HepG2 (cell line): ENCODE measurements around the gene DCDC2. TPM values are rescaled to one million over a fixed set of nuclear protein-coding genes. Genes with fewer than 3 reads are reported as not detected.
A peak's percentile ranks its signal among the peaks of the same experiment; 100 is the strongest.

ENCODE experiments used
- CEBPG ChIP-seq: IDR thresholded peaks from 2 replicates; pipeline ENCODE4 v1.6.1; 2016
- FOXA3 ChIP-seq: IDR thresholded peaks from 2 replicates; pipeline ENCODE4 v1.6.1; 2016; ENCODE audit warnings: missing genetic modification reagents, missing compliant biosample characterization
- GLI4 ChIP-seq: sonication (generic); formaldehyde crosslinking; IDR thresholded peaks from 2 replicates; pipeline ENCODE4 v1.5.1; 2020; ENCODE audit warnings: missing genetic modification reagents, mild to moderate bottlenecking, moderate library complexity, borderline replicate concordance
- HMGA1 ChIP-seq: sonication (generic); formaldehyde crosslinking; conservative IDR thresholded peaks from 2 replicates; pipeline ENCODE4 v1.4.0; 2020; ENCODE audit warnings: missing genetic modification reagents
- KAT8 ChIP-seq: IDR thresholded peaks from 2 replicates; pipeline ENCODE4 v1.6.1; 2016; ENCODE audit warnings: missing genetic modification reagents, missing compliant biosample characterization
- MED1 ChIP-seq: sonication (generic); formaldehyde crosslinking; IDR thresholded peaks from 2 replicates; pipeline ENCODE4 v1.4.0; 2020; ENCODE audit warnings: missing genetic modification reagents
- MTF1 ChIP-seq: sonication (generic); formaldehyde crosslinking; IDR thresholded peaks from 2 replicates; pipeline ENCODE4 v1.5.0; 2020; ENCODE audit warnings: missing genetic modification reagents
- NCOA2 ChIP-seq: sonication (generic); formaldehyde crosslinking; IDR thresholded peaks from 2 replicates; pipeline ENCODE4 v1.8.0; 2022; ENCODE audit warnings: inconsistent platforms
- RAD21 ChIP-seq: fragments of 450-650 bp; formaldehyde crosslinking; IDR thresholded peaks from 2 replicates; pipeline ENCODE4 v1.5.0; 2020; ENCODE audit warnings: mild to moderate bottlenecking
- SMAD1 ChIP-seq: sonication (generic); formaldehyde crosslinking; IDR thresholded peaks from 2 replicates; pipeline ENCODE4 v1.4.0; 2020; ENCODE audit warnings: missing genetic modification reagents, low read depth, mild to moderate bottlenecking, borderline replicate concordance
- SMC3 ChIP-seq: IDR thresholded peaks from 2 replicates; pipeline ENCODE4 v1.6.1; 2011; ENCODE audit warnings: low read length, improper control_type of control experiment
- SRSF1 ChIP-seq: fragments of 200-400 bp; formaldehyde crosslinking; optimal IDR thresholded peaks from 2 replicates; pipeline ENCODE3; 2017; ENCODE audit warnings: mild to moderate bottlenecking, low read depth, low read length, moderate library complexity
- TEAD3 ChIP-seq: optimal IDR thresholded peaks from 2 replicates; pipeline ENCODE3; 2016; ENCODE audit warnings: borderline replicate concordance
- polyA plus RNA-seq, 8 experiments: library from polyadenylated mRNA; depleted of rRNA in 3 of 8; stranded (reverse) in 7 of 8; unstranded in 1 of 8; fragments of >200 nt; fragmentation: Illumina TruSeq in 4 of 8; extraction: Trizol in 4 of 8; gene quantifications; 2 replicates each; pipeline versions ENCODE4 v1.2.1 to v1.2.3, GENCODE V29; 2011 to 2016; ENCODE audit warnings: low read depth in 4 of 8, missing spikeins in 1 of 8, mixed read lengths in 1 of 8; ENCODE audit not compliant: insufficient read depth in 1 of 8
- total RNA-seq, 5 experiments: library from RNA; depleted of rRNA; stranded (reverse); fragments of >200 nt; fragmentation: Illumina TruSeq; extraction: Trizol; gene quantifications; 2 replicates each; pipeline ENCODE4 v1.2.3, GENCODE V29; 2016; ENCODE audit warnings: low read depth in 1 of 5
- TF ChIP-seq, protein P1 (sequence below): sonication (generic); formaldehyde crosslinking; IDR thresholded peaks from 2 replicates; pipeline ENCODE4 v1.4.0; 2020; ENCODE audit warnings: missing genetic modification reagents
- TF ChIP-seq, protein P2 (sequence below): sonication (generic); formaldehyde crosslinking; IDR thresholded peaks from 2 replicates; pipeline ENCODE4 v1.5.0; 2020; ENCODE audit warnings: mild to moderate bottlenecking, missing genetic modification reagents, moderate library complexity
- TF ChIP-seq, protein P3 (sequence below): sonication (generic); formaldehyde crosslinking; IDR thresholded peaks from 2 replicates; pipeline ENCODE4 v1.8.1; 2023; ENCODE audit warnings: mild to moderate bottlenecking, missing genetic modification reagents
- TF ChIP-seq, protein P4 (sequence below): sonication (generic); formaldehyde crosslinking; IDR thresholded peaks from 2 replicates; pipeline ENCODE4 v1.5.1; 2020; ENCODE audit warnings: missing genetic modification reagents, mild to moderate bottlenecking, borderline replicate concordance
- TF ChIP-seq, protein P5 (sequence below): sonication (generic); formaldehyde crosslinking; IDR thresholded peaks from 2 replicates; pipeline ENCODE4 v1.8.1; 2023; ENCODE audit warnings: mild to moderate bottlenecking, missing genetic modification reagents
- TF ChIP-seq, protein P6 (sequence below): sonication (generic); formaldehyde crosslinking; IDR thresholded peaks from 2 replicates; pipeline ENCODE4 v1.4.0; 2020; ENCODE audit warnings: missing genetic modification reagents, borderline replicate concordance
- TF ChIP-seq, protein P7 (sequence below): sonication (generic); formaldehyde crosslinking; IDR thresholded peaks from 2 replicates; pipeline ENCODE4 v1.4.0; 2020; ENCODE audit warnings: mild to moderate bottlenecking, missing genetic modification reagents

Gene DCDC2
- total and polyA plus RNA-seq, 2 of the 13 experiments (the other 11 are each of a cell fraction or from before 2014, with no cell fraction given): 9.0 to 36.2 TPM

DNA sequence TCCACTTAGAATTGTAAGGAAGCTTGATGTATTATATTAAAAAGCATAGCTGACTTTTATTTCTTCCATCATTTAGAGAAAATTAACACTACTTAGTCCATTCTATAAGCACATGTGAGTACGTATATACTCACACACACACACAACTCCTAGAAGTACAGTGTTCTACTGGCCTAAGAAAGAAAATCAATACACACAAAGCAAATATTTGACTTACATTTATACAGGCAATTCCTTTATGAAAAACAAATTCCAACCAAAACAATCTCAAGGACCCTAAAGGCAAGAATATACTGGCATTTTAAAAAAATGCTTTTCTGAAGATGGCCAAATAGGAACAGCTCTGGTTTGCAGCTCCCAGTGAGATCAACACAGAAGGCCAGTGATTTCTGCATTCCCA lies 160.0 kb downstream of the DCDC2 start (continued):
- TF ChIP-seq RAD21 (CRISPR knock-in tag): no peak
- TF ChIP-seq FOXA3: peak; percentile 51; the same call in 1 of the 2 replicates
- TF ChIP-seq MTF1 (CRISPR knock-in tag): no peak
- no peak for TF ChIP-seq TEAD3 (CRISPR knock-in tag)
- no peak for TF ChIP-seq SRSF1
- TF ChIP-seq, protein P1, sequence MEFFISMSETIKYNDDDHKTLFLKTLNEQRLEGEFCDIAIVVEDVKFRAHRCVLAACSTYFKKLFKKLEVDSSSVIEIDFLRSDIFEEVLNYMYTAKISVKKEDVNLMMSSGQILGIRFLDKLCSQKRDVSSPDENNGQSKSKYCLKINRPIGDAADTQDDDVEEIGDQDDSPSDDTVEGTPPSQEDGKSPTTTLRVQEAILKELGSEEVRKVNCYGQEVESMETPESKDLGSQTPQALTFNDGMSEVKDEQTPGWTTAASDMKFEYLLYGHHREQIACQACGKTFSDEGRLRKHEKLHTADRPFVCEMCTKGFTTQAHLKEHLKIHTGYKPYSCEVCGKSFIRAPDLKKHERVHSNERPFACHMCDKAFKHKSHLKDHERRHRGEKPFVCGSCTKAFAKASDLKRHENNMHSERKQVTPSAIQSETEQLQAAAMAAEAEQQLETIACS: no peak
- no peak for TF ChIP-seq GLI4 (CRISPR knock-in tag)
- TF ChIP-seq, protein P2, sequence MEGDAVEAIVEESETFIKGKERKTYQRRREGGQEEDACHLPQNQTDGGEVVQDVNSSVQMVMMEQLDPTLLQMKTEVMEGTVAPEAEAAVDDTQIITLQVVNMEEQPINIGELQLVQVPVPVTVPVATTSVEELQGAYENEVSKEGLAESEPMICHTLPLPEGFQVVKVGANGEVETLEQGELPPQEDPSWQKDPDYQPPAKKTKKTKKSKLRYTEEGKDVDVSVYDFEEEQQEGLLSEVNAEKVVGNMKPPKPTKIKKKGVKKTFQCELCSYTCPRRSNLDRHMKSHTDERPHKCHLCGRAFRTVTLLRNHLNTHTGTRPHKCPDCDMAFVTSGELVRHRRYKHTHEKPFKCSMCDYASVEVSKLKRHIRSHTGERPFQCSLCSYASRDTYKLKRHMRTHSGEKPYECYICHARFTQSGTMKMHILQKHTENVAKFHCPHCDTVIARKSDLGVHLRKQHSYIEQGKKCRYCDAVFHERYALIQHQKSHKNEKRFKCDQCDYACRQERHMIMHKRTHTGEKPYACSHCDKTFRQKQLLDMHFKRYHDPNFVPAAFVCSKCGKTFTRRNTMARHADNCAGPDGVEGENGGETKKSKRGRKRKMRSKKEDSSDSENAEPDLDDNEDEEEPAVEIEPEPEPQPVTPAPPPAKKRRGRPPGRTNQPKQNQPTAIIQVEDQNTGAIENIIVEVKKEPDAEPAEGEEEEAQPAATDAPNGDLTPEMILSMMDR: no peak
- TF ChIP-seq KAT8: peak; percentile 40; the same call in 1 of the 2 replicates
- TF ChIP-seq, protein P3, sequence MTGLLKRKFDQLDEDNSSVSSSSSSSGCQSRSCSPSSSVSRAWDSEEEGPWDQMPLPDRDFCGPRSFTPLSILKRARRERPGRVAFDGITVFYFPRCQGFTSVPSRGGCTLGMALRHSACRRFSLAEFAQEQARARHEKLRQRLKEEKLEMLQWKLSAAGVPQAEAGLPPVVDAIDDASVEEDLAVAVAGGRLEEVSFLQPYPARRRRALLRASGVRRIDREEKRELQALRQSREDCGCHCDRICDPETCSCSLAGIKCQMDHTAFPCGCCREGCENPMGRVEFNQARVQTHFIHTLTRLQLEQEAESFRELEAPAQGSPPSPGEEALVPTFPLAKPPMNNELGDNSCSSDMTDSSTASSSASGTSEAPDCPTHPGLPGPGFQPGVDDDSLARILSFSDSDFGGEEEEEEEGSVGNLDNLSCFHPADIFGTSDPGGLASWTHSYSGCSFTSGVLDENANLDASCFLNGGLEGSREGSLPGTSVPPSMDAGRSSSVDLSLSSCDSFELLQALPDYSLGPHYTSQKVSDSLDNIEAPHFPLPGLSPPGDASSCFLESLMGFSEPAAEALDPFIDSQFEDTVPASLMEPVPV (CRISPR knock-in tag): no peak
- TF ChIP-seq, protein P4, sequence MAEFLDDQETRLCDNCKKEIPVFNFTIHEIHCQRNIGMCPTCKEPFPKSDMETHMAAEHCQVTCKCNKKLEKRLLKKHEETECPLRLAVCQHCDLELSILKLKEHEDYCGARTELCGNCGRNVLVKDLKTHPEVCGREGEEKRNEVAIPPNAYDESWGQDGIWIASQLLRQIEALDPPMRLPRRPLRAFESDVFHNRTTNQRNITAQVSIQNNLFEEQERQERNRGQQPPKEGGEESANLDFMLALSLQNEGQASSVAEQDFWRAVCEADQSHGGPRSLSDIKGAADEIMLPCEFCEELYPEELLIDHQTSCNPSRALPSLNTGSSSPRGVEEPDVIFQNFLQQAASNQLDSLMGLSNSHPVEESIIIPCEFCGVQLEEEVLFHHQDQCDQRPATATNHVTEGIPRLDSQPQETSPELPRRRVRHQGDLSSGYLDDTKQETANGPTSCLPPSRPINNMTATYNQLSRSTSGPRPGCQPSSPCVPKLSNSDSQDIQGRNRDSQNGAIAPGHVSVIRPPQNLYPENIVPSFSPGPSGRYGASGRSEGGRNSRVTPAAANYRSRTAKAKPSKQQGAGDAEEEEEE (CRISPR knock-in tag): no peak
- TF ChIP-seq HMGA1 (CRISPR knock-in tag): no peak
- TF ChIP-seq MED1 (CRISPR knock-in tag): no peak
- TF ChIP-seq SMC3: no peak
- no peak for TF ChIP-seq CEBPG (CRISPR knock-in tag)
- TF ChIP-seq, protein P5, sequence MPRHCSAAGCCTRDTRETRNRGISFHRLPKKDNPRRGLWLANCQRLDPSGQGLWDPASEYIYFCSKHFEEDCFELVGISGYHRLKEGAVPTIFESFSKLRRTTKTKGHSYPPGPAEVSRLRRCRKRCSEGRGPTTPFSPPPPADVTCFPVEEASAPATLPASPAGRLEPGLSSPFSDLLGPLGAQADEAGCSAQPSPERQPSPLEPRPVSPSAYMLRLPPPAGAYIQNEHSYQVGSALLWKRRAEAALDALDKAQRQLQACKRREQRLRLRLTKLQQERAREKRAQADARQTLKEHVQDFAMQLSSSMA (CRISPR knock-in tag): no peak
- no peak for TF ChIP-seq SMAD1 (CRISPR knock-in tag)
- TF ChIP-seq, protein P6, sequence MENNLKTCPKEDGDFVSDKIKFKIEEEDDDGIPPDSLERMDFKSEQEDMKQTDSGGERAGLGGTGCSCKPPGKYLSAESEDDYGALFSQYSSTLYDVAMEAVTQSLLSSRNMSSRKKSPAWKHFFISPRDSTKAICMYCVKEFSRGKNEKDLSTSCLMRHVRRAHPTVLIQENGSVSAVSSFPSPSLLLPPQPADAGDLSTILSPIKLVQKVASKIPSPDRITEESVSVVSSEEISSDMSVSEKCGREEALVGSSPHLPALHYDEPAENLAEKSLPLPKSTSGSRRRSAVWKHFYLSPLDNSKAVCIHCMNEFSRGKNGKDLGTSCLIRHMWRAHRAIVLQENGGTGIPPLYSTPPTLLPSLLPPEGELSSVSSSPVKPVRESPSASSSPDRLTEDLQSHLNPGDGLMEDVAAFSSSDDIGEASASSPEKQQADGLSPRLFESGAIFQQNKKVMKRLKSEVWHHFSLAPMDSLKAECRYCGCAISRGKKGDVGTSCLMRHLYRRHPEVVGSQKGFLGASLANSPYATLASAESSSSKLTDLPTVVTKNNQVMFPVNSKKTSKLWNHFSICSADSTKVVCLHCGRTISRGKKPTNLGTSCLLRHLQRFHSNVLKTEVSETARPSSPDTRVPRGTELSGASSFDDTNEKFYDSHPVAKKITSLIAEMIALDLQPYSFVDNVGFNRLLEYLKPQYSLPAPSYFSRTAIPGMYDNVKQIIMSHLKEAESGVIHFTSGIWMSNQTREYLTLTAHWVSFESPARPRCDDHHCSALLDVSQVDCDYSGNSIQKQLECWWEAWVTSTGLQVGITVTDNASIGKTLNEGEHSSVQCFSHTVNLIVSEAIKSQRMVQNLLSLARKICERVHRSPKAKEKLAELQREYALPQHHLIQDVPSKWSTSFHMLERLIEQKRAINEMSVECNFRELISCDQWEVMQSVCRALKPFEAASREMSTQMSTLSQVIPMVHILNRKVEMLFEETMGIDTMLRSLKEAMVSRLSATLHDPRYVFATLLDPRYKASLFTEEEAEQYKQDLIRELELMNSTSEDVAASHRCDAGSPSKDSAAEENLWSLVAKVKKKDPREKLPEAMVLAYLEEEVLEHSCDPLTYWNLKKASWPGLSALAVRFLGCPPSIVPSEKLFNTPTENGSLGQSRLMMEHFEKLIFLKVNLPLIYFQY: no peak
- TF ChIP-seq NCOA2: peak; percentile 14; the same call in 1 of the 2 replicates
- TF ChIP-seq, protein P7, sequence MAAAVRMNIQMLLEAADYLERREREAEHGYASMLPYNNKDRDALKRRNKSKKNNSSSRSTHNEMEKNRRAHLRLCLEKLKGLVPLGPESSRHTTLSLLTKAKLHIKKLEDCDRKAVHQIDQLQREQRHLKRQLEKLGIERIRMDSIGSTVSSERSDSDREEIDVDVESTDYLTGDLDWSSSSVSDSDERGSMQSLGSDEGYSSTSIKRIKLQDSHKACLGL (CRISPR knock-in tag): no peak
